ENCODE data around the gene FZR1. TPM values are rescaled to one million over a fixed set of nuclear protein-coding genes. Genes with fewer than 3 reads are reported as not detected.
A peak's percentile ranks its signal among the peaks of the same experiment; 100 is the strongest.

The FZR1 gene
- total and polyA plus RNA-seq, 2 of the 8 experiments (the other 6 are each of a cell fraction or from before 2014, with no cell fraction given), result 21.6 to 35.5 TPM

DNA sequence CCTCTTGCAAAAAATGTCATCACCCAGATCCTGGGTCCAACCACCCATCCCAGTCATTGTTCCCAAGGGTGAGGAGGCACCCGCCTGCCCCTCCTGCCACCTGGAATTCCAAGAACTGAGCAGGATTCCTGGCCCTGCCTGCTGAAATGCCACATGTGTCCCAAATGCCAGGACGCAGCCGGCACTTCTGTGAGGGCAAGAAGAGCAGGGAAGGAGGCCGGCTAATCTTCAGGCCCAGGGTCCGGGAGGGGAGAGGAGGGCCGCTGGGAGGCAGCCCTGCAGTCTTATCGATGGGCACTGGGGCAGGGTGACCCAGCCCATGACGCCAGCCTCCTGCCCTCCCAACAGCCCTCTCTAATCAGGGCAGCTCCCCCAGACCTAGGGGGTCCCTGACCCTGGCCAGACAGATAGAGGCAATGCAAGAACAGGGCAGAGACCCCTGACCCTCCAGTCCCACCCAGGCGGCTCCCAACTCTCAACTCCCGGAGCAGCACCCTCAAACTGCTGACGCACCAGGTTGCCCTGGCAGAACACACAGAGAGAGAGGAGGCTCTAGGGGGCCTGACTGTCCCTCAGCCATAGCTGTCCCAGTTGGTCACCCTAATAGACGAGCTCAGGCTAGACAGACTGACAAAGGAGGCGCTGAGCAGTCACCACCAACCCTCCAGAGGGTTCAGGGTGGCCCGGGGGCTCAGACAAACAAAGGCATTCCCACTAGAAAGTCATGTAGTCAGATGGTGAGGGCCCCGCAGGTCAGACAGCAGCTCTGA is 49.7 kb downstream of the FZR1 start:
- ChIA-PET POLR2A (ENCODE audit: partially characterized antibody) (interaction anchor here (0.7 to 2.3 kb wide), 8 partner anchors 9 to 51 kb away, joined by 3 to 12 read pairs (median 4); partner anchors contain the start of genes HMG20B, TBXA2R and TEKTIP1), CTCF (ENCODE audit: partially characterized antibody) (interaction anchor here (0.6 to 8.5 kb wide), 10 partner anchors 9 to 251 kb away, joined by 3 to 66 read pairs (median 4); no protein-coding TSS in a partner anchor)
- Histone ChIP-seq H3K4me3 (ENCODE audit: extremely low read depth in 1 of 4, insufficient read depth in 2 of 4, low read depth in 3 of 4, low read length in 4 of 4) (no peak overlapping the region; a peak in 1 of 8 replicates), H4K20me1 (replicated peaks in 1 of 2; ENCODE audit: control insufficient read depth in 1 of 2, insufficient read depth in 2 of 2, low read length in 2 of 2) (peaks cover 10 to 21% of the 10 kb centered on the region in 2 experiments), H3K23me2 (ENCODE audit: low read depth, low read length) (peaks cover 11% of the 10 kb centered on the region), H2AFZ (ENCODE audit: low read length) (no peak overlapping the region), H3K27me3 (replicated peaks in 1 of 4; ENCODE audit: control insufficient read depth in 3 of 4, extremely low read depth in 1 of 4, insufficient read depth in 3 of 4, low read length in 3 of 4) (peaks cover 0 to 15% (median 7%) of the 10 kb centered on the region in 4 experiments; a peak in 4 of 7 replicates), H3K9ac (replicated peaks in 1 of 4; ENCODE audit: extremely low read depth in 1 of 4, low read depth in 3 of 4, low read length in 3 of 4) (no peak overlapping the region), H4K5ac (ENCODE audit: insufficient read length, low read depth, low read length) (no peak overlapping the region), H4K8ac (ENCODE audit: extremely low read depth, insufficient read depth, low read length) (peak overlapping the region; percentile 57; the same call in 1 of the 2 replicates), H2BK15ac (ENCODE audit: low read length) (no peak overlapping the region), H3K56ac (replicated peaks; ENCODE audit: insufficient read length, low read depth, low read length) (no peak overlapping the region), H3K18ac (ENCODE audit: extremely low read depth, low read length) (no peak overlapping the region), H2BK120ac (replicated peaks; ENCODE audit: low read depth, low read length) (no peak overlapping the region), H2AK5ac (ENCODE audit: low read depth, low read length) (no peak overlapping the region), H3K23ac (ENCODE audit: insufficient read length) (no peak overlapping the region), H3K4ac (replicated peaks; ENCODE audit: insufficient read length, low read depth, low read length) (no peak overlapping the region), H3K79me1 (ENCODE audit: low read depth, low read length) (peaks cover 7% of the 10 kb centered on the region), H3K36me3 (ENCODE audit: control insufficient read depth in 2 of 4, insufficient read depth in 4 of 4, low read length in 3 of 4) (no peaks in the 10 kb centered on the region), H3K79me2 (ENCODE audit: control insufficient read depth in 1 of 2, insufficient read depth in 2 of 2, low read length in 2 of 2) (peaks cover 0 to 8% of the 10 kb centered on the region in 2 experiments; a peak in 1 of 4 replicates), H3K14ac (ENCODE audit: insufficient read length) (no peak overlapping the region), H4K91ac (replicated peaks; ENCODE audit: insufficient read length, low read length) (no peak overlapping the region), H2BK5ac (ENCODE audit: low read depth, low read length) (no peak overlapping the region), H2BK12ac (ENCODE audit: low read depth, low read length) (no peak overlapping the region), H2BK20ac (ENCODE audit: low read length) (no peak overlapping the region), H3K4me1 (replicated peaks in 1 of 4; ENCODE audit: control insufficient read depth in 3 of 4, insufficient read depth in 4 of 4, low read length in 3 of 4) (peaks cover 0 to 8% (median 6%) of the 10 kb centered on the region in 4 experiments; a peak in 5 of 7 replicates), H3K27ac (ENCODE audit: low read depth, low read length) (no peak overlapping the region), H3K9me3 (ENCODE audit: insufficient read depth in 2 of 2, low read depth in 1 of 2, low read length in 1 of 2) (no peaks in the 10 kb centered on the region), H3K4me2 (ENCODE audit: insufficient read depth in 1 of 2, low read depth in 2 of 2, low read length in 2 of 2) (peak overlapping the region; percentile 63 to 84; a peak in 2 of 4 replicates)
- DNase-seq (ENCODE audit: low read depth in 1 of 2, low spot score in 2 of 2) (no peak), FAIRE-seq (no peak)
- WGBS, 2 experiments (ENCODE audit: extremely low coverage in 1 of 2, insufficient coverage in 1 of 2, insufficient read length in 1 of 2, insufficient replicate concordance in 2 of 2, low coverage in 1 of 2, low lambda C conversion rate in 2 of 2, missing lambda C conversion rate in 1 of 2), result 93% methylated on average over 13 of the region's 15 CpGs; no CpG with 5 or more reads in 1 of the 2 experiments
- TF ChIP-seq YY1 (IDR thresholded peaks at IDR 0.05; ENCODE audit: low read depth, low read length) (no peak), HDAC6 (IDR thresholded peaks at IDR 0.05; ENCODE audit: low read depth, low read length) (no peak), BCL11A (IDR thresholded peaks at IDR 0.05; ENCODE audit: low read depth in 2 of 2, low read length in 2 of 2) (no peak), SIX5 (IDR thresholded peaks at IDR 0.05; ENCODE audit: low read depth, low read length) (no peak), EGR1 (IDR thresholded peaks at IDR 0.05; ENCODE audit: borderline replicate concordance, low read depth, low read length) (no peak), ASH2L (IDR thresholded peaks at IDR 0.05; ENCODE audit: low read length) (no peak), TAF7 (optimal IDR thresholded peaks at IDR 0.05; ENCODE audit: borderline replicate concordance, low read depth, low read length) (no peak), RBBP5 (IDR thresholded peaks at IDR 0.05; ENCODE audit: borderline replicate concordance, low read depth, low read length) (no peak), KDM5A (IDR thresholded peaks at IDR 0.05; ENCODE audit: low read length) (no peak), SIRT6 (IDR thresholded peaks at IDR 0.05; ENCODE audit: low read length) (no peak), TAF1 (IDR thresholded peaks at IDR 0.05; ENCODE audit: low read depth, low read length) (no peak)
- TF ChIP-seq, protein P1, sequence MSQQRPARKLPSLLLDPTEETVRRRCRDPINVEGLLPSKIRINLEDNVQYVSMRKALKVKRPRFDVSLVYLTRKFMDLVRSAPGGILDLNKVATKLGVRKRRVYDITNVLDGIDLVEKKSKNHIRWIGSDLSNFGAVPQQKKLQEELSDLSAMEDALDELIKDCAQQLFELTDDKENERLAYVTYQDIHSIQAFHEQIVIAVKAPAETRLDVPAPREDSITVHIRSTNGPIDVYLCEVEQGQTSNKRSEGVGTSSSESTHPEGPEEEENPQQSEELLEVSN (IDR thresholded peaks at IDR 0.05), result no peak
